A172 (cell line): ENCODE measurements around the gene NHERF1. TPM values are rescaled to one million over a fixed set of nuclear protein-coding genes. Genes with fewer than 3 reads are reported as not detected.

Source experiments
- DNase-seq: peaks from one replicate; pipeline ENCODE4 v3.0.0-alpha.2; 2015; ENCODE audit warnings: low spot score
- total RNA-seq: library from RNA; depleted of rRNA; stranded (reverse); fragments of >200 nt; shearing (Covaris generic); gene quantifications from 2 replicates; pipeline ENCODE4 v1.2.3, GENCODE V29; 2014

The NHERF1 gene
- total RNA-seq, 1 experiment from 2014 or later: 205 TPM

- DNase-seq: peak; percentile 97
These were observed 19.8 kb downstream of the NHERF1 start for GRCh38 chr17:74768069-74768762.

DNA sequence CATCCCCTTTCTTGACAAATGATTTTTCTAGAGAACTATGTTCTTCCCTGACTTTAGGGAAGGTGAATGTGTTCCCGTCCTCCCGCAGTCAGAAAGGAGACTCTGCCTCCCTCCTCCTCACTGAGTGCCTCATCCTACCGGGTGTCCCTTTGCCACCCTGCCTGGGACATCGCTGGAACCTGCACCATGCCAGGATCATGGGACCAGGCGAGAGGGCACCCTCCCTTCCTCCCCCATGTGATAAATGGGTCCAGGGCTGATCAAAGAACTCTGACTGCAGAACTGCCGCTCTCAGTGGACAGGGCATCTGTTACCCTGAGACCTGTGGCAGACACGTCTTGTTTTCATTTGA, 20.3 kb downstream of the NHERF1 start:
- no peak for DNase-seq

DNA sequence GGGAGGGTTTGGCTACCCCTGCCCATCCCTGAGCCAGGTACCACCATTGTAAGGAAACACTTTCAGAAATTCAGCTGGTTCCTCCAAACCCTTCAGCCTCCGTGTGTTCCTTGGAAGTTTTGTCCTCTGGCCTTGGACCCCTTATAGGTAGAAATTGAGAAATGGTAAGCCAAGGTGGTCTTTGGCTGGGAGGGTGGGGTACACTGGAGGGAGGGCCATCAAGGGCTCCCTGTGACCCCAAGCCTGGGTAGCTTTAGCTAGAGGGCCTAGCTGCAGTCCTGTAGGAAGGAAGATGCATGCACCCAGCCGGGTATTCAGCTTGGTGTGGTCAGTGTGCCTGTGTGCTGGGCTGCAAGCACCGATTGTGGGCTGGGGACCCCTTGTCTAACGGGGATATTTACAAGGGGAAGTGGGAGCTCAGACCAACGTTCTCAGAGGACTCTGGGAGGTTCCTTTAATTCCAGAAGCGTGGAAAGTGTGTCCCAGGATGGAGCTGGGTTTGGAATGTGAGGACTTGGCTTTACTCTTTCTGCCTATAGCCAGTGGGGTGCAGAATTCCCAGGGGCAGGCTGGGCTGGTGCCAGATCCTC, 20.9 kb downstream of the NHERF1 start:
- DNase-seq: no peak

DNA sequence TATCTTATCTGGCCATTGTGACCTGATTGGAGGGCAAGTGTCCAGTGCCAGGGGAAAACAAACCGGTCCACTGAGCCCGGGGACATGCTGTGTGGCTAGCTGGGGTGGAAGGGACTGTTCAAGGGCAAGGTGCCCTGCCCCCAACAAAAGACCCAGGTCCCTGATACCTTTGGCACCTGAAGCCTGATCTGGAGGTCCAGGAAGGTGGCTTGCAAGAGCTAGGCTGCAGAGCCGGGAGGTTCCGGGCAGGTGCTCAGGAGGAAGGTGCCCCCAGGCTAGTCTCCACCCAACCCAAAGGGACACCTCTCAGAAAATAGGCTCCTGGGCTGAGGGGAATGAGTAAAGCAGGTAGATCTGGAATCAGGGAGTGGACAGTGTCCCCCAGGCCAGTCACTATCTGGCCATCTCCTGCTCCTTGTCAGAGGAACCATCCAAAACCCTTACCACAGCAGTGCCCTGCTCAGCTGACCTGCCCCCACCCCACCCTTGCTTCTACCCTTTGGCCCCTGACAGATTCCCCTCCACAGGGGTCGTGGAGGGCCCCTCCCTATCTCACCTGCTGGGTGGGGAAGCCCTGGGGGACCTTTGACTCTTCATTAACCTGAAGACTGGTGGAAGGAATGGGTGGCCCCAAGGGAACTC, 21.5 kb downstream of the NHERF1 start:
- DNase-seq: no peak

DNA sequence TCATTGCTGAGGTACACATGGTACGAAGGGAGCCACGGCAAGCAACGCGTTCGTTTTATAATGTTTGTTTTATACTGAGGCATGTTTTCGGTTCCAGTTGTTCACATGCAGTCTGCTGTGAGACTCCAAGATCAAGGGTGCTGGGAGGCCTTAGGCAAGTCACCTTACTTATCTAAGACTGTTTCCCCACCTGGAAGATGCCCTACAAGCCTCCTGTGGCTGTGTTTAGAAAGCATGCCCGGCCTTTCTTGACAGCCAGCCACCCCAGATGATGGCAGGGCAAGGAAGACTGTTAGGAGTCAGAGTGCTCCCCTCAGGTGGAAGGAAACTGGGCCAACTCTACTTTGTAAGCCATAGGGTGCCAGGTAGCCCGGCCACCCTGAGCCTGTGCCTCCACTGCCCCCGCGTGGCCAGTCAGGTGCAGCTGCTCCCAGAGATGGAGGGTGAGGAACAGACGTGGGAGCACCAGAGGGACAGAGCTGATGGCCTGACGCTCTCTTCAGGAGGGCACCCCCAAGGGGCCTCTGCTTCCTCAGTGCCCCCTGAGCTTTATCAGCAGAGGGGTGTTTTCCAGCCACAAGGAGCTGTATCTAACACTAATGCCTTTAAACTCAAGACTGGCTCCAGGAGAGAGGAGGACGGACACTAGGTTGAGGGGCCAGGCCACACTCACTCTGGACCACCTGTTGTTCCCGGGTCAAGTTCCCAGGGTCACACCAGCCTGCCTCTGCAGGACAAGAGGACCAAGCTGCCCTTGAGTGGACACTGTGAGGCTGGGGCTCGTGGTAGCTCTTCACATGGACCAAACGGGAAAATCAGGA, 22.3 kb downstream of the NHERF1 start:
- DNase-seq: no peak

GRCh38 chr17:74771319-74771914, 23.0 kb downstream of the NHERF1 start:
- DNase-seq: no peak

DNA sequence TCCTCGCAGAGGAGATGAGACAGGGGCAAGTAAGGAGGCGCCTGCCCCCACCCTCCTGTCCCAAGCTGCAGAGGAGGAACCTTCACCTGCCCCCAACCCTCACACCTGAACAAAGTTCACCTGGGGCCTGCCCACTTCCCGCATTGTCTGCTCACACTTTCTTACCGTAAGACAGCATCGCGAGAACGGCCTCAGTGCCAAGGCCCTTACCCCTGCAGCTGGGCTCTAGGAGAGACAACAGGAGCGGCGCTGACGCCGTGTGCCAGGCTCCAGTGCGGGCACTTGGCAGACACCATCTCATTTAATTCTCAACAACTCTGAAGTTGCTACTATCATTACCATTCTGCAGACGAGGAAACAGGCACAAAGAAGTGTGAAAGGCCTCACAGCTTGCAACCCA, 23.6 kb downstream of the NHERF1 start:
- DNase-seq: no peak

DNA sequence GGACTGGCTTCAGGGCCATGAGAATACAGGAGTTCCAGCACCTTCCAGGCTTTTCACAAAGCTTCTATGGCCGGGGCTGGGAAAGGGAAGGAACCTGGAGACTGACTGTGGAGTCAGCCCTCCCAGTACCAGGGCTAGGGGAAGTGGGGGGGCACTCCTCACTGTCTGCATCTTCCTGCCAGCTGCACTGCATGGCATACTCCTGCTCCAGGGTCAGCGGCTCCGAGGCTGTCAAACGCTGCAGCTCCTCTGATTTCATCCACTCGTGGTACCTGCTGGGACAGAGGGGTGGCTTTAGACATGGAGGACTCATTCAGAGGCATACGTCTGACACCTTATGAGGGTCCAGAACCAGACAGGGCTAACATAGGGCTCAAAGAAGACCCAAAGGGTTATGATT, 25.0 kb downstream of the NHERF1 start:
- DNase-seq: no peak

DNA sequence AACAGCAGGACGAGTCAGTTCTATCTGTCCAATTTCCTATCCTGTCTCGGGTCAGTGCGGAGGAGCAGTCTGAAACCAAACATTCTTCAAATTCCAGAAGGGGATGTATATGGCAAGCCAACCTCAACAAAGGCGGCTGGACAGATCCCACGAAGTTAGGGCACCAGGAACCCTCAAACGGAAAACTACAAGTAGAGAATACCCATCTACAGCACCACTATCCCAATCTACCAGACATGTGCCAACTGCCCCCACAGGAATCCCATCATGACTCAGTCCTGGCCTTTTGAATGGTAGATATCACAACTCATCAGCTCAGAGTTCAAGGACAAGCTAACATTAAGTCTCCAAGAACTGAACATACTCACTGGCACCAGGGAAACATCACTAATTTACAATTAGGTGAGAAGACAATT, 25.5 kb downstream of the NHERF1 start:
- peak; percentile 86 for DNase-seq

- DNase-seq: no peak
These were observed 27.1 kb downstream of the NHERF1 start for GRCh38 chr17:74775409-74776043.

GRCh38 chr17:74776044-74776962, 27.9 kb downstream of the NHERF1 start, which contains the start of gene NAT9:
Gene NAT9, minus strand, starts transcription at chr17:74776345. Its CDS starts 647 bp downstream, at chr17:74775698.
- DNase-seq: peak; percentile 91

GRCh38 chr17:74776990-74777389, 28.6 kb downstream of the NHERF1 start:
- DNase-seq: no peak

DNA sequence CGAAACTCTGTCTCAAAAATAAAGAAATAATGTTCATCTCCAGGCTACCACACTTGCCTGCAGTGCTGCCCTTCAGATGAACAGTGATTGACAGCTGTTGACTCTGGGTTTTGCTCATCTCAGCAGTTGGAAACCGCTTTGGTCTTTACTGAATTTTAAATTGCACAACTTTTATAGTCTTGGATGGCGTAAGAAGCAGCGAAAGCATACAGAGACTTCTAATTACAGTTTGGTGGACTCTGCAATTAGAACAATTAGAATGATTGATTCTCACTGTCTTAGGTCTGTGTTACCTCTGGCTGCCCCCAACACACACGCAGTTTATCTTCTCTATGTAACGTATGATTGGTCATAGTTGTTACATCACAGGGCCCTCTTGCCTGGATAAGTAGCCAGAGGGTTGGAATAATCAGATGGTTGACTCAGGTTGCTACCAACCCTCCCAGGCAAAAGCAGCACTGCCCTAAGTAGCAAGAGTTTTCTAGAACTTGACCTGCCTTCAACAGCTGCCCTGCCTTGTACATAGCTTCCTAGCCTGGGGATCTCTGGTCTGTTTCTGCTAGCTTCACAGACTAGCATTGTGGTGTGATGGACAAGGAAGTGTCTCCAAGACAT, 29.6 kb downstream of the NHERF1 start:
- no peak for DNase-seq

DNA sequence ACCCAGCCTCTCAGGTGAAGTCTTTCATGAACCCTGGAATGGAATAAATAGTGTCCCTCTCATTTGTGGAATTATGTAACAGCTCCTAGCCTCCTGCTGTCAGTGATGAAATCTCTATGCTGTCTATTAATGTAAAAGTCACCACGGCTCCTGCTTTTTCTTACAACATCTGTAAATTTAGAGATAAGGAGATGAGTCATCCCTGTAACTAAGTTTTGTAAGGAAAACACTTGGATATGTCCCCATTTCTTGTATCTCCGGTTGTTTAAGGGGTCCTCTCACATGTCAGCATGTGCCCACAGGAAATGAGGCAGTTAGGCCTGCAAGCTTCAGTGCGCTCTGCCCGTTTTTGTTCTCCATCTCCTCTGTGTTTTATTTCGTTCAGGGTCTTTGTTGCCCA, 30.5 kb downstream of the NHERF1 start:
- DNase-seq: peak; percentile 65

DNA sequence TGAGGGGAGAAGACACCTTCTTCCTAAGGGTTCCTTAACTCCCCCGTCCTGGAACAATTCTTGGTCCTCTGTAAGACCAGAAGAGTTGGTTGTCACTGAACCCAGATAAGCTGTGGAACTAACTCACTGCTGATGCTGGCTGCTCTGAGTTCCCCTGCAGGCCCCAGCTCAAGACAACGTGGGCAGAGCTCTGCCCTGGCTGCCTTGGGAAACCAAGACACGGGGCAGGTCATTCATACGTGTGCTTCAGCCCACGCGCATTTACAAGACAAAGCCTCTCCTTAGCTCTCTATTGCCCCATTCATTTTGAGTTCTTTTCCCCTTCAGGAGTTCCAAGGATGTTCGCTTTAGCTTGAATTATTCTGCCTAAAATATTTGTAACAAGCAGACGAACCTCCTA, 31.1 kb downstream of the NHERF1 start:
- DNase-seq: no peak

DNA sequence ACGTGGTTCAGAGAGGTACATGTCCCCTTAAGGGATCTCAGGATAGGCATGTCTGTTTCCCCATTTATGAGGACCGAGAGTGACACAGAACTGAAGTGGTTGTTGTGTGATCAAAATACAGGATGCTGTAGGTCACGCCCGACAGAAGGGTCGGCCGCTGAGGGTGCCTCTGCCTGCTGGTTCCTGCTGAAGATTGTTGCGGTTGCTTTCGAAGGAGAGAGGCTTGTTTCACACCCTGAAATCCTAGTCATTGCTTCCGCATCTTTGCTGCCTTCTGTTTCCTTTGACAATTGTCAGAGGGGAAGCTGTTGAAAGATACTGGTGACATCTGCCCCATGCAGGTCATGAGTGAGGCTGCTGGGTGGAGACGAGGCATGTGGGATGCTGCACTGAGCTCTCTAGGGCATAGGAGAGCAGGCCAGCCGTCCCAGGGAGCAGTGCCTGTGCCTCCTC, 31.5 kb downstream of the NHERF1 start:
- DNase-seq: no peak

DNA sequence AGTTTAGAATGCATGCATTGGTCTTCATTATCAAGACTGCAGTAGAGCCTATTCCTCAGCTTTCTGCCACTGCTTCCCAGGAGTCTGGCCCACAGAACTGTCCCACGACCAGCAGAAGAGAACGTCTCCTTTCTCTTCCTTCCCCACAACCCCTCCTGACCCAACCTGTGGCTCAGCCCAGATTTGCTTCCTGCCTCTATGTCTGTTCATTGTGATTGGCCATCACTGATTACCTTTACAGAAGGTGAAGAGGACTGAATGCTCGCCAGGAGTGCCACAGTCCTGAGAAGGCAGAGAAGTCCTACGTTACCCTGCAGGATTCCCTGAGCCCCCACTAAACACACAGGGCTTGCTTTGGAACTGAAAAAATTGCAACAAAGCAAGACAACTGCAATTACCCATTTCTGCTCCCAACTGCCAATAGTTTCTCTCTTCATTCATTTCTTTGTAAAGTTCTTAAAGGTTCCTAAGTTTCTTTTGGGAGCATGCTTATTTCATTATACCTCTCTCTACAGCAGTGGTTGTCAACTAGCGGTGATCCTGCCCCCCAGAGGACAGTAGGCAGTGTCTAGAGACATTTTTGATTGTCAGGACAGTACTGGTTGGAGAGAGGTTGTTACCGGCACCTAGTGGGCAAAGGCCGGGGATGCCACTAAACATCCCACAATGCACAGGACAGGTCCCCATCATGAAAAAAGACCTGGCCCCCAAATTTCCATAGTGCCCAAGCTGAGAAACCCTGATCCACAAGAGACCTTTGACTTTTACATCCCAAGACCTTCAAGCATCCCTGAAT, 32.2 kb downstream of the NHERF1 start:
- DNase-seq: peak; percentile 80

DNA sequence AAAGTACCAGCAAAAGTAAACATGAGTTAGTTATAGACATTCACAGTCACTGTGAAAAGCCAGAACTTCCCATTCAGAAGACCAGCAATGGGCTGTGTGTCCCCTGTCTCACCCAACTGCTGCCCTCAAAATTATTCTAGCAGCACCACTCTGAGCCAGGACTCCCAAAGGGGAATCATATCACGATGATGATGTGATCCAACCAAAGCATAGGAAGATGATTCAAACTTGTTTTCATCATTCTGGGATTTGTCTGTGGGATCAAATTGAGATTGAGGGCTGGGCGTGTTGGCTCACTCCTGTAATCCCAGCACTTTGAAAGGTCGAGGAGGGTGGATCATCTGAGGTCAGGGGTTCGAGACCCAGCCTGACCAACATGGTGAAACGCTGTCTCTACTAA, 34.1 kb downstream of the NHERF1 start:
- DNase-seq: no peak
